ENCODE measurements around the gene ADAMTSL3.

The ADAMTSL3 gene

GRCh38 chr15:83844742-83845141 lies 190.8 kb downstream of the ADAMTSL3 start:
- no peak for DNase-seq

GRCh38 chr15:83845230-83845629 lies 191.3 kb downstream of the ADAMTSL3 start:
- DNase-seq = no peak

- DNase-seq = no peak
These were observed 192.9 kb downstream of the ADAMTSL3 start for GRCh38 chr15:83846847-83847246.

GRCh38 chr15:83848315-83849050 lies 194.6 kb downstream of the ADAMTSL3 start:
- no peak for DNase-seq

- no peak for DNase-seq
These were observed 196.1 kb downstream of the ADAMTSL3 start for GRCh38 chr15:83850015-83850414.

GRCh38 chr15:83850501-83851245 lies 196.8 kb downstream of the ADAMTSL3 start:
- DNase-seq = no peak

GRCh38 chr15:83853232-83853631 lies 199.3 kb downstream of the ADAMTSL3 start:
- no peak for DNase-seq

GRCh38 chr15:83854321-83854720 lies 200.4 kb downstream of the ADAMTSL3 start:
- DNase-seq = no peak

- DNase-seq = no peak
These were observed 201.2 kb downstream of the ADAMTSL3 start for GRCh38 chr15:83854950-83855707.

- DNase-seq = no peak
These were observed 202.0 kb downstream of the ADAMTSL3 start for GRCh38 chr15:83855956-83856355.

- no peak for DNase-seq
These were observed 205.0 kb downstream of the ADAMTSL3 start for GRCh38 chr15:83858820-83859505.

- no peak for DNase-seq
These were observed 212.8 kb downstream of the ADAMTSL3 start for GRCh38 chr15:83866692-83867091.

- DNase-seq = no peak
These were observed 215.4 kb downstream of the ADAMTSL3 start for GRCh38 chr15:83869341-83869740.

- no peak for DNase-seq
These were observed 218.1 kb downstream of the ADAMTSL3 start for GRCh38 chr15:83871808-83872559.

GRCh38 chr15:83873966-83874365 lies 220.0 kb downstream of the ADAMTSL3 start:
- DNase-seq = no peak

GRCh38 chr15:83880529-83880928 lies 226.6 kb downstream of the ADAMTSL3 start:
- DNase-seq = no peak

GRCh38 chr15:83881156-83881555 lies 227.2 kb downstream of the ADAMTSL3 start:
- DNase-seq = no peak

GRCh38 chr15:83886321-83886720 lies 232.4 kb downstream of the ADAMTSL3 start:
- DNase-seq = no peak

GRCh38 chr15:83887404-83887803 lies 233.5 kb downstream of the ADAMTSL3 start:
- DNase-seq = no peak

GRCh38 chr15:83887961-83888360 lies 234.0 kb downstream of the ADAMTSL3 start:
- DNase-seq = no peak

- no peak for DNase-seq
These were observed 236.1 kb downstream of the ADAMTSL3 start for GRCh38 chr15:83889995-83890394.

GRCh38 chr15:83890587-83890986 lies 236.7 kb downstream of the ADAMTSL3 start:
- DNase-seq = no peak
